OCI-LY1 (cell line): ENCODE results near the gene GIMAP7.

Source experiments
- EZH2 ChIP-seq: fragments of 200-600 bp; sonication (generic), shearing (Covaris generic); IDR thresholded peaks from 2 replicates; pipeline ENCODE4 v1.8.0; 2017; ENCODE audit warnings: borderline replicate concordance, mixed run types, mild to moderate bottlenecking, antibody characterized with exemption, low read length, moderate library complexity, mixed read lengths
- TF ChIP-seq, protein P1 (sequence below): fragments of 200-600 bp; sonication (generic), shearing (Covaris generic); IDR thresholded peaks from 2 replicates; pipeline ENCODE4 v1.5.1; 2017; ENCODE audit warnings: mild to moderate bottlenecking, antibody characterized with exemption, low read length, moderate library complexity, mixed read lengths

DNA sequence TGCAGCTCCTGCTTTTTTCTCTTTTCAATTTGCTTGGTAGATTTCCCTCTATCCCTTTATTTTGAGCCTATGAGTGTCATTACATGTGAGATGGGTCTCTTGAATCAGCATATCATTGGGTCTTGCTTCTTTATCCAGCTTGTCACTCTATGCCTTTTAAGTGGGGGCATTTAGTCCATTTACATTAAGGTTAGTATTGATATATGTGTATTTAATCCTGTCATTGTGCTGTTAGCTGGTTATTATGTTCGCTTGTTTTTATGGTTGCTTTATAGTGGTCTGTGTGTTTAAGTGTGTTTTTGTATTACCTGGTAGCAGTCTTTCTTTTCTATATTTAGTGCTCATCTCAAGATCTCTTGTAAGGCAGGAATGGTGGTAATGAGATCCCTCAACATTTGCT lies 17.0 kb downstream of the GIMAP7 start:
- TF ChIP-seq EZH2 = no peak
- TF ChIP-seq, protein P1, sequence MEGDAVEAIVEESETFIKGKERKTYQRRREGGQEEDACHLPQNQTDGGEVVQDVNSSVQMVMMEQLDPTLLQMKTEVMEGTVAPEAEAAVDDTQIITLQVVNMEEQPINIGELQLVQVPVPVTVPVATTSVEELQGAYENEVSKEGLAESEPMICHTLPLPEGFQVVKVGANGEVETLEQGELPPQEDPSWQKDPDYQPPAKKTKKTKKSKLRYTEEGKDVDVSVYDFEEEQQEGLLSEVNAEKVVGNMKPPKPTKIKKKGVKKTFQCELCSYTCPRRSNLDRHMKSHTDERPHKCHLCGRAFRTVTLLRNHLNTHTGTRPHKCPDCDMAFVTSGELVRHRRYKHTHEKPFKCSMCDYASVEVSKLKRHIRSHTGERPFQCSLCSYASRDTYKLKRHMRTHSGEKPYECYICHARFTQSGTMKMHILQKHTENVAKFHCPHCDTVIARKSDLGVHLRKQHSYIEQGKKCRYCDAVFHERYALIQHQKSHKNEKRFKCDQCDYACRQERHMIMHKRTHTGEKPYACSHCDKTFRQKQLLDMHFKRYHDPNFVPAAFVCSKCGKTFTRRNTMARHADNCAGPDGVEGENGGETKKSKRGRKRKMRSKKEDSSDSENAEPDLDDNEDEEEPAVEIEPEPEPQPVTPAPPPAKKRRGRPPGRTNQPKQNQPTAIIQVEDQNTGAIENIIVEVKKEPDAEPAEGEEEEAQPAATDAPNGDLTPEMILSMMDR = no peak
